HEK293 (cell line): ENCODE measurements around the gene DCD.

Source experiments
- CTCF ChIA-PET: fragments of 350-600 bp; formaldehyde crosslinking; extraction: SDS; loops from one replicate; lab custom pipeline; 2021; ENCODE audit warnings: antibody characterized with exemption; lab: Yijun Ruan, JAX
- POLR2A ChIA-PET: fragments of 300-600 bp; formaldehyde crosslinking; extraction: SDS; loops from one replicate; lab custom pipeline; 2020; ENCODE audit warnings: antibody characterized with exemption, inconsistent platforms; lab: Yijun Ruan, JAX
- H3K27ac ChIP-seq: fragments of 200-500 bp; sonication (Bioruptor generic); 2 replicates; pipeline ENCODE4 v1.5.1; 2014; ENCODE audit warnings: low read depth, low read length, control low read depth, inconsistent platforms; ENCODE audit errors: extremely low read depth
- H3K36me3 ChIP-seq, 2 experiments: fragments of 200-500 bp in 1 of 2; sonication (Bioruptor generic) in 1 of 2; 1 replicate in 1 of 2; 2 replicates in 1 of 2; pipeline ENCODE4 v1.5.1; 2014 to 2017; ENCODE audit warnings: inconsistent platforms in 2 of 2, low read length in 2 of 2; ENCODE audit not compliant: control insufficient read depth in 2 of 2, insufficient read depth in 1 of 2
- H3K4me1 ChIP-seq: fragments of 200-500 bp; sonication (Bioruptor generic); 2 replicates; pipeline ENCODE4 v1.5.1; 2014; ENCODE audit warnings: mild to moderate bottlenecking, low read length, inconsistent platforms; ENCODE audit not compliant: control insufficient read depth, insufficient read depth
- H3K4me3 ChIP-seq: 2 replicates; pipeline ENCODE4 v1.5.1; 2011; ENCODE audit warnings: low read depth, mild to moderate bottlenecking, control low read depth, low read length, moderate library complexity
- H3K9me3 ChIP-seq: fragments of 200-500 bp; sonication (Bioruptor generic); 2 replicates; pipeline ENCODE4 v1.5.1; 2014; ENCODE audit warnings: low read depth, low read length, inconsistent platforms; ENCODE audit not compliant: control insufficient read depth, insufficient read depth
- EGR2 ChIP-seq: fragments of 450-650 bp; formaldehyde crosslinking; IDR thresholded peaks from 2 replicates; pipeline ENCODE4 v1.5.1; 2016; ENCODE audit warnings: low read depth, missing biosample characterization, missing genetic modification characterization
- ZBTB7A ChIP-seq: fragments of 450-650 bp; formaldehyde crosslinking; IDR thresholded peaks from 2 replicates; pipeline ENCODE4 v1.5.1; 2016; ENCODE audit warnings: low read depth, missing biosample characterization, missing genetic modification characterization
- ZFP37 ChIP-seq: fragments of 450-650 bp; formaldehyde crosslinking; IDR thresholded peaks from 2 replicates; pipeline ENCODE4 v1.5.1; 2016; ENCODE audit warnings: missing biosample characterization, missing genetic modification characterization
- ZNF140 ChIP-seq: fragments of 450-650 bp; formaldehyde crosslinking; IDR thresholded peaks from 2 replicates; pipeline ENCODE4 v1.5.1; 2016; ENCODE audit warnings: missing biosample characterization, missing genetic modification characterization
- ZNF223 ChIP-seq: fragments of 450-650 bp; formaldehyde crosslinking; IDR thresholded peaks from 2 replicates; pipeline ENCODE4 v1.5.1; 2016; ENCODE audit warnings: missing biosample characterization, missing genetic modification characterization
- ZNF37A ChIP-seq: fragments of 450-650 bp; IDR thresholded peaks from 2 replicates; pipeline ENCODE4 v1.5.1; 2018; ENCODE audit warnings: missing biosample characterization, missing genetic modification characterization
- ZNF792 ChIP-seq: fragments of 450-650 bp; formaldehyde crosslinking; IDR thresholded peaks from 2 replicates; pipeline ENCODE4 v1.5.1; 2016; ENCODE audit warnings: missing biosample characterization, missing genetic modification characterization
- TF ChIP-seq, protein P1 (sequence below): IDR thresholded peaks from 2 replicates; pipeline ENCODE4 v1.6.1; 2011; ENCODE audit warnings: mild to moderate bottlenecking, low read depth, low read length, borderline replicate concordance
- TF ChIP-seq, protein P2 (sequence below): fragments of 450-650 bp; formaldehyde crosslinking; IDR thresholded peaks from 2 replicates; pipeline ENCODE4 v1.5.1; 2016; ENCODE audit warnings: missing biosample characterization, missing genetic modification characterization
- TF ChIP-seq, protein P3 (sequence below): fragments of 450-650 bp; formaldehyde crosslinking; IDR thresholded peaks from 2 replicates; pipeline ENCODE4 v1.5.1; 2016; ENCODE audit warnings: missing biosample characterization, missing genetic modification characterization, borderline replicate concordance
- TF ChIP-seq, protein P4 (sequence below): fragments of 450-650 bp; formaldehyde crosslinking; IDR thresholded peaks from 2 replicates; pipeline ENCODE4 v1.5.1; 2016; ENCODE audit warnings: missing biosample characterization, missing genetic modification characterization
- TF ChIP-seq, protein P5 (sequence below): fragments of 450-650 bp; formaldehyde crosslinking; IDR thresholded peaks from 2 replicates; pipeline ENCODE4 v1.5.1; 2016; ENCODE audit warnings: missing biosample characterization, missing genetic modification characterization

DCD gene

DNA sequence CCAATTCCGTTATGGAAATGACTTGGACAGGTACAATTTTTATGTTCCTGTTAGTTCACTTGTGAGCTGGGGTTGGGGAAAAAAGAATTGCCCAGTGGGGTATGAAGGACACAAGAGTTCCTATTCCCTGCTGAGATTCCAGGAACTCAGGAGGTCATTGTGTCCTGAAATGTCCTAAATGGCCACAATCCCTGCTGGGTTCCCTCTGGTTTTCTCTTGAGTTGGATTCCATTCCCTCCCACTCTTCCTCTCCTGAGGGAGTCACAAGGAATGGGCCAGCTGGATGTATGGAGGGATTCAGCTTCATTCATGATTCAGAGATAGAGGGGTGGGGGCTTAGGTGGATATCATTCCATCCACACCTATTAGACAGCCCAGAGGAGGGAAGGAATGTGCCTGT, 34.5 kb upstream of the DCD start:
- ChIA-PET CTCF (interaction anchor here (0.8 to 1.6 kb wide), 3 partner anchors 23 to 156 kb away, joined by 3 to 5 read pairs (median 4); no protein-coding TSS in a partner anchor), POLR2A (no interaction called here)
- Histone ChIP-seq H3K36me3 (no peaks in the 10 kb centered on the region), H3K27ac (no peak overlapping the region), H3K4me1 (no peaks in the 10 kb centered on the region; the same call in 1 of the 2 replicates), H3K4me3 (no peak overlapping the region), H3K9me3 (no peaks in the 10 kb centered on the region)
- TF ChIP-seq, protein P1, sequence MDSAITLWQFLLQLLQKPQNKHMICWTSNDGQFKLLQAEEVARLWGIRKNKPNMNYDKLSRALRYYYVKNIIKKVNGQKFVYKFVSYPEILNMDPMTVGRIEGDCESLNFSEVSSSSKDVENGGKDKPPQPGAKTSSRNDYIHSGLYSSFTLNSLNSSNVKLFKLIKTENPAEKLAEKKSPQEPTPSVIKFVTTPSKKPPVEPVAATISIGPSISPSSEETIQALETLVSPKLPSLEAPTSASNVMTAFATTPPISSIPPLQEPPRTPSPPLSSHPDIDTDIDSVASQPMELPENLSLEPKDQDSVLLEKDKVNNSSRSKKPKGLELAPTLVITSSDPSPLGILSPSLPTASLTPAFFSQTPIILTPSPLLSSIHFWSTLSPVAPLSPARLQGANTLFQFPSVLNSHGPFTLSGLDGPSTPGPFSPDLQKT = no peak

DNA sequence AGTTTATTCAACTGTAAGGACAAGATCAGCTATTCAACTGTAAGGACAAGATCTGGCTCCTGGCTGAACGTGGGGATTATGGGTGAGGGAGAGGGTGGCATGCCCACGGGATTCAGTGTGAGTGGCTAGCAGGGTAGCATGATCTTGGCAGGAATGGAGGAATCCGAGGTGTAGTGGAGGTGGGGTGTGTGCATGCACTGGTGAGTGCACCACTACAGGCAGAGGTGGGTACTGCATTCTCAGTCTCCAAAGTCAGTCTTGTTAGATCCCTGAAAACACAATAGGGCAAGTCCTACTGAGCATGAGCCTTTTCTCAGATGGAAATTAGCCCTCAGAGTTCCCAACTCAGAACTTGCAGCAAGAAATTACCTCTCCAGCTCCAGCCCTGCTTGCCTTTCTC, 32.2 kb upstream of the DCD start:
- Histone ChIP-seq H3K36me3 (no peaks in the 10 kb centered on the region), H3K27ac (no peak overlapping the region), H3K4me3 (no peak overlapping the region), H3K9me3 (no peaks in the 10 kb centered on the region)
- ChIA-PET CTCF (interaction anchor here (0.6 to 2.4 kb wide), 21 partner anchors 10 to 1108 kb away, joined by 3 to 18 read pairs (median 3); partner anchors contain the start of gene NCKAP1L), POLR2A (no interaction called here)
- TF ChIP-seq ZNF140 (tag by site-specific recombination) (no peak), ZNF223 (tag by site-specific recombination) (no peak), ZFP37 (tag by site-specific recombination) (no peak), ZNF792 (tag by site-specific recombination) (no peak), ZNF37A (no peak), ZBTB7A (tag by site-specific recombination) (no peak), EGR2 (tag by site-specific recombination) (peak; percentile 24; the same call in 1 of the 2 replicates)
- TF ChIP-seq, protein P2, sequence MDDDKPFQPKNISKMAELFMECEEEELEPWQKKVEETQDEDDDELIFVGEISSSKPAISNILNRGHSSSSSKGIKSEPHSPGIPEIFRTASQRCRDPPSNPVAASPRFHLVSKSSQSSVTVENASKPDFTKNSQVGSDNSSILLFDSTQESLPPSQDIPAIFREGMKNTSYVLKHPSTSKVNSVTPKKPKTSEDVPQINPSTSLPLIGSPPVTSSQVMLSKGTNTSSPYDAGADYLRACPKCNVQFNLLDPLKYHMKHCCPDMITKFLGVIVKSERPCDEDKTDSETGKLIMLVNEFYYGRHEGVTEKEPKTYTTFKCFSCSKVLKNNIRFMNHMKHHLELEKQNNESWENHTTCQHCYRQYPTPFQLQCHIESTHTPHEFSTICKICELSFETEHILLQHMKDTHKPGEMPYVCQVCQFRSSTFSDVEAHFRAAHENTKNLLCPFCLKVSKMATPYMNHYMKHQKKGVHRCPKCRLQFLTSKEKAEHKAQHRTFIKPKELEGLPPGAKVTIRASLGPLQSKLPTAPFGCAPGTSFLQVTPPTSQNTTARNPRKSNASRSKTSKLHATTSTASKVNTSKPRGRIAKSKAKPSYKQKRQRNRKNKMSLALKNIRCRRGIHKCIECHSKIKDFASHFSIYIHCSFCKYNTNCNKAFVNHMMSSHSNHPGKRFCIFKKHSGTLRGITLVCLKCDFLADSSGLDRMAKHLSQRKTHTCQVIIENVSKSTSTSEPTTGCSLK (tag by site-specific recombination) = no peak
- TF ChIP-seq, protein P3, sequence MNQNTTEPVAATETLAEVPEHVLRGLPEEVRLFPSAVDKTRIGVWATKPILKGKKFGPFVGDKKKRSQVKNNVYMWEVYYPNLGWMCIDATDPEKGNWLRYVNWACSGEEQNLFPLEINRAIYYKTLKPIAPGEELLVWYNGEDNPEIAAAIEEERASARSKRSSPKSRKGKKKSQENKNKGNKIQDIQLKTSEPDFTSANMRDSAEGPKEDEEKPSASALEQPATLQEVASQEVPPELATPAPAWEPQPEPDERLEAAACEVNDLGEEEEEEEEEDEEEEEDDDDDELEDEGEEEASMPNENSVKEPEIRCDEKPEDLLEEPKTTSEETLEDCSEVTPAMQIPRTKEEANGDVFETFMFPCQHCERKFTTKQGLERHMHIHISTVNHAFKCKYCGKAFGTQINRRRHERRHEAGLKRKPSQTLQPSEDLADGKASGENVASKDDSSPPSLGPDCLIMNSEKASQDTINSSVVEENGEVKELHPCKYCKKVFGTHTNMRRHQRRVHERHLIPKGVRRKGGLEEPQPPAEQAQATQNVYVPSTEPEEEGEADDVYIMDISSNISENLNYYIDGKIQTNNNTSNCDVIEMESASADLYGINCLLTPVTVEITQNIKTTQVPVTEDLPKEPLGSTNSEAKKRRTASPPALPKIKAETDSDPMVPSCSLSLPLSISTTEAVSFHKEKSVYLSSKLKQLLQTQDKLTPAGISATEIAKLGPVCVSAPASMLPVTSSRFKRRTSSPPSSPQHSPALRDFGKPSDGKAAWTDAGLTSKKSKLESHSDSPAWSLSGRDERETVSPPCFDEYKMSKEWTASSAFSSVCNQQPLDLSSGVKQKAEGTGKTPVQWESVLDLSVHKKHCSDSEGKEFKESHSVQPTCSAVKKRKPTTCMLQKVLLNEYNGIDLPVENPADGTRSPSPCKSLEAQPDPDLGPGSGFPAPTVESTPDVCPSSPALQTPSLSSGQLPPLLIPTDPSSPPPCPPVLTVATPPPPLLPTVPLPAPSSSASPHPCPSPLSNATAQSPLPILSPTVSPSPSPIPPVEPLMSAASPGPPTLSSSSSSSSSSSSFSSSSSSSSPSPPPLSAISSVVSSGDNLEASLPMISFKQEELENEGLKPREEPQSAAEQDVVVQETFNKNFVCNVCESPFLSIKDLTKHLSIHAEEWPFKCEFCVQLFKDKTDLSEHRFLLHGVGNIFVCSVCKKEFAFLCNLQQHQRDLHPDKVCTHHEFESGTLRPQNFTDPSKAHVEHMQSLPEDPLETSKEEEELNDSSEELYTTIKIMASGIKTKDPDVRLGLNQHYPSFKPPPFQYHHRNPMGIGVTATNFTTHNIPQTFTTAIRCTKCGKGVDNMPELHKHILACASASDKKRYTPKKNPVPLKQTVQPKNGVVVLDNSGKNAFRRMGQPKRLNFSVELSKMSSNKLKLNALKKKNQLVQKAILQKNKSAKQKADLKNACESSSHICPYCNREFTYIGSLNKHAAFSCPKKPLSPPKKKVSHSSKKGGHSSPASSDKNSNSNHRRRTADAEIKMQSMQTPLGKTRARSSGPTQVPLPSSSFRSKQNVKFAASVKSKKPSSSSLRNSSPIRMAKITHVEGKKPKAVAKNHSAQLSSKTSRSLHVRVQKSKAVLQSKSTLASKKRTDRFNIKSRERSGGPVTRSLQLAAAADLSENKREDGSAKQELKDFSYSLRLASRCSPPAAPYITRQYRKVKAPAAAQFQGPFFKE = no peak
- TF ChIP-seq, protein P4, sequence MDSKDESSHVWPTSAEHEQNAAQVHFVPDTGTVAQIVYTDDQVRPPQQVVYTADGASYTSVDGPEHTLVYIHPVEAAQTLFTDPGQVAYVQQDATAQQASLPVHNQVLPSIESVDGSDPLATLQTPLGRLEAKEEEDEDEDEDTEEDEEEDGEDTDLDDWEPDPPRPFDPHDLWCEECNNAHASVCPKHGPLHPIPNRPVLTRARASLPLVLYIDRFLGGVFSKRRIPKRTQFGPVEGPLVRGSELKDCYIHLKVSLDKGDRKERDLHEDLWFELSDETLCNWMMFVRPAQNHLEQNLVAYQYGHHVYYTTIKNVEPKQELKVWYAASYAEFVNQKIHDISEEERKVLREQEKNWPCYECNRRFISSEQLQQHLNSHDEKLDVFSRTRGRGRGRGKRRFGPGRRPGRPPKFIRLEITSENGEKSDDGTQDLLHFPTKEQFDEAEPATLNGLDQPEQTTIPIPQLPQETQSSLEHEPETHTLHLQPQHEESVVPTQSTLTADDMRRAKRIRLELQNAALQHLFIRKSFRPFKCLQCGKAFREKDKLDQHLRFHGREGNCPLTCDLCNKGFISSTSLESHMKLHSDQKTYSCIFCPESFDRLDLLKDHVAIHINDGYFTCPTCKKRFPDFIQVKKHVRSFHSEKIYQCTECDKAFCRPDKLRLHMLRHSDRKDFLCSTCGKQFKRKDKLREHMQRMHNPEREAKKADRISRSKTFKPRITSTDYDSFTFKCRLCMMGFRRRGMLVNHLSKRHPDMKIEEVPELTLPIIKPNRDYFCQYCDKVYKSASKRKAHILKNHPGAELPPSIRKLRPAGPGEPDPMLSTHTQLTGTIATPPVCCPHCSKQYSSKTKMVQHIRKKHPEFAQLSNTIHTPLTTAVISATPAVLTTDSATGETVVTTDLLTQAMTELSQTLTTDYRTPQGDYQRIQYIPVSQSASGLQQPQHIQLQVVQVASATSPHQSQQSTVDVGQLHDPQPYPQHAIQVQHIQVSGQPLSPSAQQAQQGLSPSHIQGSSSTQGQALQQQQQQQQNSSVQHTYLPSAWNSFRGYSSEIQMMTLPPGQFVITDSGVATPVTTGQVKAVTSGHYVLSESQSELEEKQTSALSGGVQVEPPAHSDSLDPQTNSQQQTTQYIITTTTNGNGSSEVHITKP (tag by site-specific recombination) = no peak; the same call in 1 of the 2 replicates
- TF ChIP-seq, protein P5, sequence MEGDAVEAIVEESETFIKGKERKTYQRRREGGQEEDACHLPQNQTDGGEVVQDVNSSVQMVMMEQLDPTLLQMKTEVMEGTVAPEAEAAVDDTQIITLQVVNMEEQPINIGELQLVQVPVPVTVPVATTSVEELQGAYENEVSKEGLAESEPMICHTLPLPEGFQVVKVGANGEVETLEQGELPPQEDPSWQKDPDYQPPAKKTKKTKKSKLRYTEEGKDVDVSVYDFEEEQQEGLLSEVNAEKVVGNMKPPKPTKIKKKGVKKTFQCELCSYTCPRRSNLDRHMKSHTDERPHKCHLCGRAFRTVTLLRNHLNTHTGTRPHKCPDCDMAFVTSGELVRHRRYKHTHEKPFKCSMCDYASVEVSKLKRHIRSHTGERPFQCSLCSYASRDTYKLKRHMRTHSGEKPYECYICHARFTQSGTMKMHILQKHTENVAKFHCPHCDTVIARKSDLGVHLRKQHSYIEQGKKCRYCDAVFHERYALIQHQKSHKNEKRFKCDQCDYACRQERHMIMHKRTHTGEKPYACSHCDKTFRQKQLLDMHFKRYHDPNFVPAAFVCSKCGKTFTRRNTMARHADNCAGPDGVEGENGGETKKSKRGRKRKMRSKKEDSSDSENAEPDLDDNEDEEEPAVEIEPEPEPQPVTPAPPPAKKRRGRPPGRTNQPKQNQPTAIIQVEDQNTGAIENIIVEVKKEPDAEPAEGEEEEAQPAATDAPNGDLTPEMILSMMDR (tag by site-specific recombination) = 0 out of 2 replicates have a peak, but pooled peaks have one; percentile 29
- TF ChIP-seq, all 188 proteins: peak for 2
- H3K4me1 ChIP-seq = no peaks in the 10 kb centered on the region; the same call in 1 of the 2 replicates
